ENCODE data around the gene BCL11A.

- peak; percentile 61 to 89 (median 84) for TF ChIP-seq CTCF (IDR thresholded peaks at IDR 0.05)
- no peak for TF ChIP-seq POLR2A (IDR thresholded peaks at IDR 0.05)
These were observed 28.2 kb upstream of the BCL11A start for GRCh38 chr2:60581433-60582282.
